Measurements from ENCODE around the gene ADAMTS17. TPM values are rescaled to one million over a fixed set of nuclear protein-coding genes. Genes with fewer than 3 reads are reported as not detected.

ADAMTS17 gene
- total RNA-seq, 1 donor from 2014 or later = 3.4 TPM

DNA sequence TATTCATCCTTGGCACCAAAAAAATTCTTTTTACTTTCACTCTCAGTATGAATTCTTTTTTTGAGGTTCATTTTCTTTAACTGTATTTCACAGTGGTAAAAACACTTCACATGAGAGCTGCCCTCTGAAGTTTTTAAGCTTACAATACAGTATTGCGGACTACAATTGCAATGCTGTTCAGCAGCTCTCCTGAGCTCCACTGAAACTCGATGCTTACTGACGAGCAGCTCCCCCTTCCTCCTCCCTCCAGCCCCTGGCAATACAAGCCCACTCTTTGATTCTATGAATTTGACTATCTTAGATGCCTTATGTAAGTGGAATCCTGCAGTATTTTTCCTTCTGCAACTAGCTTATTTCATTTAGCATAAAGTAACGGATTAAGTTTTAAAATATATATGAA is 183.4 kb downstream of the ADAMTS17 start:
- Mint-ChIP-seq H3K36me3 (ENCODE audit: low read depth) (no peaks in the 10 kb centered on the region), H3K4me1 (ENCODE audit: low read depth) (peaks cover 28% of the 10 kb centered on the region), H3K27ac (ENCODE audit: unreplicated experiment) (no peak overlapping the region), H3K4me3 (ENCODE audit: unreplicated experiment) (no peak overlapping the region), H3K9me3 (ENCODE audit: low read depth) (no peaks in the 10 kb centered on the region), H3K27me3 (ENCODE audit: low read depth) (no peaks in the 10 kb centered on the region)
- DNase-seq (ENCODE audit: low spot score) = no peak
- TF ChIP-seq, protein P1, sequence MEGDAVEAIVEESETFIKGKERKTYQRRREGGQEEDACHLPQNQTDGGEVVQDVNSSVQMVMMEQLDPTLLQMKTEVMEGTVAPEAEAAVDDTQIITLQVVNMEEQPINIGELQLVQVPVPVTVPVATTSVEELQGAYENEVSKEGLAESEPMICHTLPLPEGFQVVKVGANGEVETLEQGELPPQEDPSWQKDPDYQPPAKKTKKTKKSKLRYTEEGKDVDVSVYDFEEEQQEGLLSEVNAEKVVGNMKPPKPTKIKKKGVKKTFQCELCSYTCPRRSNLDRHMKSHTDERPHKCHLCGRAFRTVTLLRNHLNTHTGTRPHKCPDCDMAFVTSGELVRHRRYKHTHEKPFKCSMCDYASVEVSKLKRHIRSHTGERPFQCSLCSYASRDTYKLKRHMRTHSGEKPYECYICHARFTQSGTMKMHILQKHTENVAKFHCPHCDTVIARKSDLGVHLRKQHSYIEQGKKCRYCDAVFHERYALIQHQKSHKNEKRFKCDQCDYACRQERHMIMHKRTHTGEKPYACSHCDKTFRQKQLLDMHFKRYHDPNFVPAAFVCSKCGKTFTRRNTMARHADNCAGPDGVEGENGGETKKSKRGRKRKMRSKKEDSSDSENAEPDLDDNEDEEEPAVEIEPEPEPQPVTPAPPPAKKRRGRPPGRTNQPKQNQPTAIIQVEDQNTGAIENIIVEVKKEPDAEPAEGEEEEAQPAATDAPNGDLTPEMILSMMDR (IDR thresholded peaks at IDR 0.05) = no peak

DNA sequence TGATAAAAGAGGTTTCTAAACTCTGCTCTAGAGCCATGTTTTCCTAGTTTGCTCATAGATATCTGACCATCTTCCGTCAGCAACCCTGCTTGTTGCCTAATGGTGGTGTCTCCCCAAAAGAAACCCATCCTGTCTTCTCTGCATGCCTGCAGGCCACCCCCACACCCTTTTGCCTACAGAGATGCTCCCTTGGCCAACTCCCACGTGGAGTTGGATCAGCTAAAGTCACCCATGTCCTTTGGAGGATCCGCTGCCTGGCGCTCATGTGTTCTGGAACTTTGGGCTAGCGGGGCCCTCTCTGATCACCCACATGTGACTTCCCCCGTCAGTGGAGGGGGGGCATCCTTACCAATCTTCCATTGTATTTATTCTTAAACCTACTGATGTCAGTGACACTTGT is 185.6 kb downstream of the ADAMTS17 start:
- no peak for DNase-seq (ENCODE audit: low spot score)
- Mint-ChIP-seq H3K27ac (ENCODE audit: unreplicated experiment) (no peak overlapping the region), H3K4me3 (ENCODE audit: unreplicated experiment) (no peak overlapping the region), H3K9me3 (ENCODE audit: low read depth) (no peaks in the 10 kb centered on the region), H3K36me3 (ENCODE audit: low read depth) (no peaks in the 10 kb centered on the region), H3K4me1 (ENCODE audit: low read depth) (peaks cover 27% of the 10 kb centered on the region), H3K27me3 (ENCODE audit: low read depth) (no peaks in the 10 kb centered on the region)
- TF ChIP-seq, protein P1 (IDR thresholded peaks at IDR 0.05) = no peak

DNA sequence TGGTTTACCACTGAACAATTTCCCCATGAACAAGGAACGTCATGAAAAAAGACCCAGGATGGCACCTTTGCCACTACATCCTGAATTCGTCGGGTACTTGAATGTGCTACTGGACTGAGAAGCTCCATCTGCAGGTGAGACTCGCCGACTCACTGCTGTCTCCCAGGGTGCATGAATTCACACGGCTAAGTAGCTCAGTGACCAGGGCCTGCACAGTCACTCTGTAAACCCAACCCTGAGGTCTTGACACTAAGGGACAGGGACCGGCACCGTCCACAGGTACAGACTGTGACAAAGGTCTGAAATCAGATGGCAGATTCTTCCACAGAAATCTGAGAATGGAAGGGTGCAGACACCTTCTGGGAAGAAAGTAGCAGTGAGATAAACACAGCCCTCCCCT is 187.4 kb downstream of the ADAMTS17 start:
- no peak for DNase-seq (ENCODE audit: low spot score)
- Mint-ChIP-seq H3K4me3 (ENCODE audit: unreplicated experiment) (no peak overlapping the region), H3K9me3 (ENCODE audit: low read depth) (peaks cover 5% of the 10 kb centered on the region), H3K27me3 (ENCODE audit: low read depth) (no peaks in the 10 kb centered on the region), H3K27ac (ENCODE audit: unreplicated experiment) (no peak overlapping the region), H3K36me3 (ENCODE audit: low read depth) (peaks cover 6% of the 10 kb centered on the region), H3K4me1 (ENCODE audit: low read depth) (peaks cover 9% of the 10 kb centered on the region)
- TF ChIP-seq, protein P1 (IDR thresholded peaks at IDR 0.05) = no peak

DNA sequence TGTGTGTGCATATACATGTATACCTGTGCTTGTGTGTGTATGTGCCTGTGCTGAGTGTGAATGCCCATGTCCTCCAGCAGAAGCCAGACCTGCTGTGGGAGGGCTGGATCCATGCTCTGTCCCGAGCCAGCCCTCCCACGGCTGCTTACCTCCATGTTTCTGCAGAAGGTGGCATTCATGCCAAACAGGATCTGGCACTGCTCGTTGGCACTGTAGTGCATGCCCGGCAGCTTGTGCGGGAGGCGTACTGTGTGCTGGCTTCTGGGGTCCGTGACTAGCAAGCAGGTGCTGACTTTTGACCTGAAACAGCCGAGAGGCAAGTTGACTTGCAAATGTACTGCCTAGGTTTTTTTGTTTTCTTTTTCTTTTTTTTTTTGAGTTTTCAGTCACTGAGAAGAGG is 189.3 kb downstream of the ADAMTS17 start:
- DNase-seq (ENCODE audit: low spot score) = no peak
- no peak overlapping the region for H3K4me3 Mint-ChIP-seq (ENCODE audit: unreplicated experiment)
- no peaks in the 10 kb centered on the region for H3K27me3 Mint-ChIP-seq (ENCODE audit: low read depth)
- H3K9me3 Mint-ChIP-seq (ENCODE audit: low read depth) = peaks cover 23% of the 10 kb centered on the region
- no peaks in the 10 kb centered on the region for H3K4me1 Mint-ChIP-seq (ENCODE audit: low read depth)
- H3K27ac Mint-ChIP-seq (ENCODE audit: unreplicated experiment) = no peak overlapping the region
- TF ChIP-seq, protein P1 (IDR thresholded peaks at IDR 0.05) = no peak
- H3K36me3 Mint-ChIP-seq (ENCODE audit: low read depth) = peaks cover 16% of the 10 kb centered on the region

DNA sequence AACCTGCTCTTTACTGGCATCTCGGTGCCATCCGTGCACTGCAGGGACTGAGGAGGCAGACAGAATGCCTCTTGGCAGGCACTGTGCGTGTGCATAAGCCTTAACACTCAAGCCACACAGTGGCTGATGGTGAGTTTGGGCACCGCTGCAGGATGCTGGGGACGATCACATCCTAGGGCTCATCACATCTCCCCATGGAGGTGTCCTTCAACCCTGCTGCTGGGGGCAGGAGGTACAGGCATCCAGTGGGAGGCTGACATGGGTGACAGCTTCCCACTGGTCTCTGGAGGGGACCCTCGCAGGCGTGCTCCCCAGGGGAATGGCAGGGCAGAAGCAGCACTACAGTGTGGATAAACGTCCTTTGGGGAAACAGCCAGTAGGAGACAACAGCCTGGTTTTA is 190.9 kb downstream of the ADAMTS17 start:
- TF ChIP-seq, protein P1 (IDR thresholded peaks at IDR 0.05) = no peak
- DNase-seq (ENCODE audit: low spot score) = no peak
- no peaks in the 10 kb centered on the region for H3K27me3 Mint-ChIP-seq (ENCODE audit: low read depth)
- H3K4me3 Mint-ChIP-seq (ENCODE audit: unreplicated experiment) = no peak overlapping the region
- peaks cover 31% of the 10 kb centered on the region for H3K9me3 Mint-ChIP-seq (ENCODE audit: low read depth)
- H3K4me1 Mint-ChIP-seq (ENCODE audit: low read depth) = no peaks in the 10 kb centered on the region
- H3K27ac Mint-ChIP-seq (ENCODE audit: unreplicated experiment) = no peak overlapping the region
- peaks cover 19% of the 10 kb centered on the region for H3K36me3 Mint-ChIP-seq (ENCODE audit: low read depth)
